HG03064 (cell line): Measurements from ENCODE around the gene HOXD4.

Experiments used
- ATAC-seq: cut with Tn5 transposase; IDR thresholded peaks from one replicate; pipeline ENCODE4 v1.9.1; 2021; ENCODE audit warnings: low read depth; ENCODE audit not compliant: unreplicated experiment

Gene HOXD4

GRCh38 chr2:176151442-176152287 lies at the start of gene HOXD4:
HOXD4 (plus strand) TSS chr2:176151550; CDS start chr2:176151634, 84 bp downstream.
- no peak for ATAC-seq

GRCh38 chr2:176101842-176102241 lies 49.5 kb upstream of the HOXD4 start:
- no peak for ATAC-seq

DNA sequence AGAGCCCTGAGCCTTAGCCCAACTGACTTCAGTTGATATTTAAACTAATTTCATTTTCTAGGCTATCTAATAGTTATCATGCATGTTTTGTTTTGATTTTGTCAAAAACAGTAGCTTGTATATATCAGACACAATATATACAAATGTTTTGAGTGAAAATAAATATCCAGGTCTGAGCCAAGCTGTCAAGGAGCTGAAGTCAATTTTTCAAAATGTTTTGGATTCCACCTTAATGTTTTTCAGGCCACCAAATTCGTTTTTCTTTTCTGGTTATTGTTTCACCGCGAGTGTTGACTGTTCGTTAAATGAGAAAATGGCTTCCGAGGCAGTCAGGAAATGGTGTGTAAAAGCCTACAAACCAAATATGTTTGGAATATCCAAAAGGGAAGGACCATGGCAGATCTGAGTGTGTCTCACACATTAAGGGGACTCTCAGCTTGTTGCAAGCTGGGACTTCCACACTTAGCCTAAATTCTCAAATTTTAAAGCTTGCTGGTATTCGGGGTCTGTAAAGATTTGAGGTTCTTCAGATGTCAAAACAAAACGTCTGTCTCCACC lies 49.0 kb upstream of the HOXD4 start:
- ATAC-seq, result no peak

- ATAC-seq, result no peak
Observed at GRCh38 chr2:176103194-176103593, 48.2 kb upstream of the HOXD4 start.

DNA sequence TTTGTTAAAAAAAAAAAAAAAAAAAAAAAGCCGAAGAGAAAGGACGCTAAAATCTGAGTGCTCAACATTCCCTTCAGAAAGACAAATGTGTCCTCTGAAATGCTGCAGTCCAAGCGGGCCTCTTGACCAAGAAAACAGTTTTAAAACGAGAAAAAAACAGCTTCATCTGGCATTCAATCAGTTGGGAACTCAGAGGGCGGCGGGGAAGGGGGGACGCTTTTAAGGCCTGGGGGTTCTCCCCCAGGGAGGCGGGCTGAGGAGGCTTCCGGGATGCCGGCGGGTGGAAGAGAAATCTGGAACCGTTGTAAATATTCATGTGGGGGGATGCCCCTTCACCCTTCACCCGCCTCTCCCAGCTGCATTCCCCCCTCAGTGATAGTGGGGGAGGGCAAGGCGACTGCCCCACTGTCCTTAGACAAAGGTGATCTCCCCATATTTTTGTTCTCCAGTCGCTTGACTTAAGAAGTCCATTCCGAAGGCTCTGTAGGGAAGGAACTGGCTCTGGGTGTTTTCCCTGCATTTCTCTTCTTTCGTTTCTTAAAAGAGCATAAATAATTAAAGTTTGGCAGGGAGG lies 47.5 kb upstream of the HOXD4 start:
- ATAC-seq, result no peak

DNA sequence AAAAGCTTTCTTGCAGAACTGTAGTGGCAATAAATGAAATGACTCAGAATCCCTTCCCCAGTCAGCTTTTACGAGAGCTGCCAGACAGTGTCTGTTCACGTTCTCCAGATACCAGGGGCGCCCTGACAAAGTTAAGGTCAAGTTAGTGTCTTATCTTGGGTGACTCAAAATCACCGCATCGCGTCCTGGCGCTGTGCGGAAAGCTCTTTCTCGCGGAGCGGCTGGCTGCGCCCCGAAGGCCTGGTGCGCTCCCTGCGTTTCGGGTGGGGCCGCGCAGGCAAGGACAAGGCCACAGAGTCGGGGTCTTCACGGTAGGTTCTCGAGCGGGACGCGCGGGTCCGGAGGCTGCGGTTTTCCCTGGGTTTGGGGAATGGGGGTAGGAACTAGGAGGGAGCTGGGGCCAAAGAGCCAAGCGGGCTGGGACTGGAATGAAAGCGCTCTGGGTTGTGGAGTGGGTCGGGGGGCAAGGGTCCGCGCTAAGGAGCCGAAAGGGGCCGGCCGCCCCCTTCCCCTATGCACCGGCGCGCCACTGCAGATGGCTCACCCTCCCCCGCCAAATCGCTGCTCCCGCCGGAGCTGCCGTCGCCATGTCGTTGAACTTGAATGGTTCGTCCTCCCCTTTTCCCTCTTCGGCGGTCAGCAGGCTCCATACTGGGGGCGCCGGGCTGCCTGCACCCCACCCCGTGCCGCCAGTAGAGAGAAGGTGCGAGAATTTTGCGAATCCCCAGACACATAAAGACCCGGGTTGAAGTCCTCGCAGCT lies 46.9 kb upstream of the HOXD4 start:
- no peak for ATAC-seq

DNA sequence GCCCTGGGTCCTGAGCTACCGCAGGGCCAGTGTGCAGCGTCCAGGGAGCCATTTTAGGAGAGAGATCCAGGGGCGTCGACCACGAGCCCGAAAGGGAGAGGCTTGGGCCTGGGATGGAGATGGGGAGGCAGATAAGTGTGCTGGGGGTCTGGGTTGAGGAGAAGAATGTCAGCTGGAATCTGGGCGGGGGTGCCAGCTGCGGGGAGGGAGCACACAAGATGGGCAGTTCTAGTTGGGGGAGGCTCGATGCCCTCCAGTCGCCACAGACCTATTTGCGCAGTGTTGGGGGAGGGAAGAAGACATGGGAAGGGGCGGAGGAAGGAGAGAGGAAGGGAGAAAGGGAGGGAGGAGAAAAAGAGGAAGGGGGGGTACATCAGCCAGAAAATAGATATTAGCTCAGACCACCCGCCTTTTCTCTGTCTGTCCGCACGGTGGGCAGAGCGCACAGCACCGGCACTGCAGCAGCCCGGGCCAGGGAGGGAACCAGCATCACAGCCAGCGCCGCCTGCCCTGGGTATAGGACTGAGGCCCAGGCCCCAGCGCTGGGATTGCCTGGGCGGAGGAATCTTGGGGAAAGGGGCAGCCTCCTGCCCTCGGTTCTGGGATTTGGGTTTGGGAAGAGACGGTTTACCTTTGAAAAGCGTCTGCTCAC lies 46.1 kb upstream of the HOXD4 start:
- ATAC-seq, result no peak

GRCh38 chr2:176105730-176106580 lies 45.4 kb upstream of the HOXD4 start:
- ATAC-seq, result no peak

DNA sequence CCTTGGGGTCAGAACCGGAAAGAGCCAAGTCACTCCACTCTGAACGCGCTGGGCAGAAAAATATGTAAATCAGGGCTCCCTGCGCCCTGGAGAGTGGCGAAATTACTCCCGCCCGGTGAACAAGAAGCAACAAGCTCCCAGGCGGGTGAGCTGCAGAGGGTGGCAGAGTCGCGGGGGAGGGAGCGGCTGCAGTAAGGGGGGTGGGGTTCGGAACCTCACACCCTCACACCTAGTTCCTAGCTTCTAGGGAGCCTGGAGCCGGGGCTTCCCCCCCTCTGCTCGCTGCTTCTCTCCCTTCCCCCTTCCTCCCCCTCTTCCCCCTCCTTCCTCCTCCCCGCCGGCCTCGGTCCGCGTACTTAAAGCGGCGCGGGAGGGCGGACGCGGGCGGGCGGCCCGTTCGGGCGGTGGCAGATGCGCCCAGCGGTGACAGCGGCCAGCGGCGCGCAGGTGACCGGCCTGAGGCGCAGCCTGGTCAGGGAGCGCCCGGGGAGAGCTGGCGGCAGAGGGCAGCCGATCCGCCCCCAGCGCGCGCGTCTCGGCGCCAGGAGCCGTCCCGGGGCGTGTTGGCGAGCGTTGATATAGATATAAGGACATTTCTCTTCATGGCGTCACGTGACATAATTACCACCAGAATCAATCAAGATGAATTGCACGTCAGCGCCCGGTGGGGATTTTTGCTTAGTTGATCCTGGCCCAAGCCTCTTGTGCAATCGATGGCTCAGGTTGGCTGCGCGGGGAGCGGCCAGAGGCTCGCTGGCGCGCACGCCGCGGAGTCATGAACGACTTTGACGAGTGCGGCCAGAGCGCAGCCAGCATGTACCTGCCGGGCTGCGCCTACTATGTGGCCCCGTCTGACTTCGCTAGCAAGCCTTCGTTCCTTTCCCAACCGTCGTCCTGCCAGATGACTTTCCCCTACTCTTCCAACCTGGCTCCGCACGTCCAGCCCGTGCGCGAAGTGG lies 44.5 kb upstream of the HOXD4 start, which contains the start of gene HOXD11:
Gene HOXD11 (plus strand): TSS at position 700 of the 959 bp plus-strand sequence. CDS start 76 bp downstream, at position 776.
- ATAC-seq, result no peak

GRCh38 chr2:176107731-176108181 lies 43.6 kb upstream of the HOXD4 start:
- ATAC-seq, result no peak

DNA sequence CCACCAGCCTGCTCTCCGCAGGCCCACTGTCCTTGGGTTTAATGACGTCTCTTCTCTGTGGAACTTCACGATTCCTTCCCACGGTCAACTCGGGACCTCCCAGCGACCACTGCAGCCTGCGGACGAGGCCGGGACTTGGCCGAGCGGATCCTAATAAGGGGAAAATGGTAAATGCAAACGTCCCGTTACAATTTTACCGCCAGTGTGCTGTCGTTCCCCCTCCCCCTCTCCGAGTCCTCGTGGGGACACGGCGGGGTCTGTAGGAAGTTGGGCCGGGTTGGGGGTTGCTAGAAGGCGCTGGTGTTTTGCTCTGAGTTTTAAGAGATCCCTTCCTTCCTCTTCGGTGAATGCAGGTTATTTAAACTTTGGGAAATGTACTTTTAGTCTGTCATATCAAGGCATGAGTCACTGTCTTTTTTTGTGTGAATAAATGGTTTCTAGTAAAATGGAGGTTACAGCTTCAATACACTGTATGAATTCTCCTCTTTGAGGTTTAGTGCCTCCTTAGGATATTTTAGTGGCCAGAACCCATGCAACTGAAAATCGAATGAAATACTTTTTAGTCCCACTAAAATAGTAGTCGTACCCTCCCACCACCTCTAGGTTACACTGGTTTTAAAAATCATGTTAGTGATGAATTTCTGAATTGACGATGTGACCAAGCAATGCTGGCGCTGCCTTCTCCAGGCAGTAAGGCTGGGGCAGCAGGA lies 42.0 kb upstream of the HOXD4 start:
- ATAC-seq, result no peak

DNA sequence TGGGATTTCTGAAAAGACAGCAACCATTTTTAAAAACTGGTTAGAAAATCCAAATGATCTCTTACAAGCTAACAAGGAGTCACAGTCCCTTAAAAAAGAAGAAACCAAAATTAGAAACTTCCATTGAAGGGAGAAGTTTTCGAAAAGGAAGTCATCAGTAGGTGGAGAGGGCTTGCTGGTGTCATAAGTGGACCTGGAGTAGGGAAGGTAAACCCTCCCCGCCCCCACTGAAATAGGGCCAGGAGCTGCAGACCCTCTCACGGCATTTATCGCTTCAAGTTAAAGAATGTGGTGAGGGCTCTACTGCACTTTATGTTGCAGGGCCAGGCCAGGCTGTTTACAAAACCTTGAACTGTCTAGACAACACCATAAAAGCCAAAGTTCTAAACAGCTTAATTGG lies 41.4 kb upstream of the HOXD4 start:
- no peak for ATAC-seq

GRCh38 chr2:176110415-176111308 lies 40.7 kb upstream of the HOXD4 start:
- ATAC-seq, result no peak

DNA sequence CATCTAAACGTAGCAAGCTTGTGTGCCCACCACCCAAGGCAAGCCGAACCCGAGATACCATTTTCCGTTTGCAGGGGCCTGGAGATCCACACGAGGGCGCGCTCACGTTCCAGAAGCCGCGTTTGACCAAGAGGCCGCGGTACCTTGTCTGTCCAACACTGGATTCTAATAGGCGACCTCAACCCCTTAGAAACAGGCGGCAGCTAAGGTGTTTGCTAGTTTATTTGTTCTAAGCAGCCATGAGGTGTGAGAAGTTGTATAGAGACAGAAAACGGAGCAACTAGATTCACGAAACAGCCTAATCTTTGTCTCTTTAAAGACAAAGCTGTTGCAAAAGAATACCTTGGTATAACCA lies 40.1 kb upstream of the HOXD4 start:
- ATAC-seq, result no peak

GRCh38 chr2:176111846-176112374 lies 39.4 kb upstream of the HOXD4 start:
- ATAC-seq, result no peak
